Trophoblast cell (in vitro differentiated cells and primary cell): ENCODE results near the gene UBE2G1.

Experiments
- DNase-seq, 2 donors: peaks; one replicate each; pipeline ENCODE4 v3.0.0-alpha.2; 2016
- H2AFZ ChIP-seq: 2 replicates; pipeline ENCODE4 v1.6.1; 2013; ENCODE audit warnings: low read length, moderate library complexity, mild to moderate bottlenecking; ENCODE audit not compliant: insufficient read depth, poor library complexity
- H2AK5ac ChIP-seq: 2 replicates; pipeline ENCODE4 v1.6.1; 2013; ENCODE audit warnings: mild to moderate bottlenecking, low read length
- H2BK120ac ChIP-seq: 2 replicates; pipeline ENCODE4 v1.6.1; 2013; ENCODE audit warnings: low read length, mild to moderate bottlenecking, moderate library complexity; ENCODE audit not compliant: insufficient read depth, poor library complexity
- H2BK12ac ChIP-seq: 2 replicates; pipeline ENCODE4 v1.6.1; 2013; ENCODE audit warnings: mild to moderate bottlenecking, low read length, moderate library complexity
- H2BK5ac ChIP-seq: 2 replicates; pipeline ENCODE4 v1.6.1; 2013; ENCODE audit warnings: low read length, low read depth, moderate library complexity, mild to moderate bottlenecking; ENCODE audit not compliant: poor library complexity
- H3K14ac ChIP-seq: 2 replicates; pipeline ENCODE4 v1.6.1; 2013; ENCODE audit warnings: mild to moderate bottlenecking, low read length
- H3K18ac ChIP-seq: 2 replicates; pipeline ENCODE4 v1.6.1; 2013; ENCODE audit warnings: mild to moderate bottlenecking, low read length
- H3K23ac ChIP-seq: 2 replicates; pipeline ENCODE4 v1.6.1; 2013; ENCODE audit warnings: low read length
- H3K27ac ChIP-seq: 2 replicates; pipeline ENCODE4 v1.5.1; 2013; ENCODE audit warnings: low read depth, mild to moderate bottlenecking, inconsistent platforms, low read length, moderate library complexity
- H3K27me3 ChIP-seq: 2 replicates; pipeline ENCODE4 v1.6.1; 2013; ENCODE audit warnings: inconsistent platforms, mild to moderate bottlenecking, low read length, moderate library complexity; ENCODE audit not compliant: insufficient read depth
- H3K36me3 ChIP-seq, 2 experiments: 1 replicate in 1 of 2; 2 replicates in 1 of 2; pipeline ENCODE4 v1.6.1; 2013; ENCODE audit warnings: low read length in 2 of 2, mild to moderate bottlenecking in 2 of 2, moderate library complexity in 1 of 2; ENCODE audit not compliant: insufficient read depth in 2 of 2, control insufficient read depth in 1 of 2
- H3K4ac ChIP-seq: 2 replicates; pipeline ENCODE4 v1.6.1; 2013; ENCODE audit warnings: low read depth, mild to moderate bottlenecking, low read length, moderate library complexity
- H3K4me1 ChIP-seq, 2 experiments: 1 replicate in 1 of 2; 2 replicates in 1 of 2; pipeline ENCODE4 v1.6.1; 2013; ENCODE audit warnings: low read length in 2 of 2, mild to moderate bottlenecking in 2 of 2, moderate library complexity in 1 of 2; ENCODE audit not compliant: insufficient read depth in 2 of 2, control insufficient read depth in 1 of 2
- H3K4me2 ChIP-seq: 2 replicates; pipeline ENCODE4 v1.6.1; 2013; ENCODE audit warnings: inconsistent platforms, mild to moderate bottlenecking, low read length, moderate library complexity
- H3K4me3 ChIP-seq: 2 replicates; pipeline ENCODE4 v1.5.1; 2013; ENCODE audit warnings: mild to moderate bottlenecking, low read depth, low read length, inconsistent platforms
- H3K79me1 ChIP-seq: one replicate; pipeline ENCODE4 v1.6.1; 2013; ENCODE audit warnings: low read length
- H3K79me2 ChIP-seq: 2 replicates; pipeline ENCODE4 v1.6.1; 2013; ENCODE audit warnings: low read length, mild to moderate bottlenecking; ENCODE audit not compliant: control insufficient read depth, insufficient read depth, poor library complexity
- H3K9ac ChIP-seq: 2 replicates; pipeline ENCODE4 v1.6.1; 2013; ENCODE audit warnings: mild to moderate bottlenecking, low read length
- H3K9me3 ChIP-seq: 2 replicates; pipeline ENCODE4 v1.6.1; 2013; ENCODE audit warnings: low read depth, mild to moderate bottlenecking, control low read depth, inconsistent platforms, low read length; ENCODE audit not compliant: insufficient read depth
- H4K12ac ChIP-seq: 2 replicates; pipeline ENCODE4 v1.6.1; 2013; ENCODE audit warnings: low read depth, mild to moderate bottlenecking, low read length, moderate library complexity
- H4K8ac ChIP-seq: 2 replicates; pipeline ENCODE4 v1.6.1; 2013; ENCODE audit warnings: low read depth, mild to moderate bottlenecking, low read length, moderate library complexity
- H4K91ac ChIP-seq: one replicate; pipeline ENCODE4 v1.6.1; 2013; ENCODE audit warnings: low read depth, mild to moderate bottlenecking, low read length, moderate library complexity
- WGBS: extraction: QIAGEN DNeasy Blood & Tissue Kit; methylation state at CpG from one replicate; pipeline ENCODE4 v1.1.7; 2013; ENCODE audit warnings: missing lambda C conversion rate; ENCODE audit not compliant: insufficient read length, insufficient coverage; ENCODE audit errors: extremely low coverage; 5-methylcytosine and 5-hydroxymethylcytosine counted together

Gene UBE2G1

GRCh38 chr17:4334332-4334731 is 32.1 kb downstream of the UBE2G1 start:
- Histone ChIP-seq H3K27ac (no peak overlapping the region), H4K8ac (no peak overlapping the region), H3K9ac (no peak overlapping the region), H2BK120ac (no peak overlapping the region), H3K4ac (peak overlapping the region; percentile 46), H3K14ac (no peak overlapping the region), H2AK5ac (no peak overlapping the region), H4K12ac (no peak overlapping the region), H3K18ac (no peak overlapping the region), H3K36me3 (no peaks in the 10 kb centered on the region), H3K23ac (no peak overlapping the region), H4K91ac (no peak overlapping the region), H2AFZ (no peak overlapping the region), H3K79me1 (no peaks in the 10 kb centered on the region), H3K4me3 (no peak overlapping the region), H3K79me2 (peaks cover 1% of the 10 kb centered on the region), H3K4me2 (no peak overlapping the region), H3K27me3 (no peaks in the 10 kb centered on the region), H3K4me1 (peaks cover 6 to 9% of the 10 kb centered on the region in 2 experiments), H2BK5ac (no peak overlapping the region), H3K9me3 (no peaks in the 10 kb centered on the region), H2BK12ac (no peak overlapping the region)
- DNase-seq: peak in 1 of 2 donors; percentile 55
- WGBS: no CpG with 5 or more reads among the region's 6 CpGs

DNA sequence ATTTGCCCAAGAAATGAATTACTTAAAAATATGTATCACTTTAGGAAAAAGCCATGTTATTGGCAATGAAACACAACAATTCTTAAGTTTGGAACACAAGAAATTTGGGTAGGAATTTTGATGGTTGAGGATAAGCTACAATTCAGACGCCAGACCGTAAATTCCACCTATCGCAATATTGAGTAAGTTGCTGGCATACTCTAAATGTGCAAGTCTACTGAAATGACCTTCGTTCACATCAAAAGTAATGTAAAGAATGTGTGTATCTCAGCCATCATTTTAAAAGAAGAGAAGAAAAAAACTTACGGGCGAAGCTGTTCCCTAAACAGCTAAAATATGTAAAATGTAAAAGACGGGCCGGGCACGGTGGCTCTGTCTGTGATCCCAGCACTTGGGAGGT is 33.4 kb downstream of the UBE2G1 start:
- Histone ChIP-seq H3K14ac (no peak overlapping the region), H2BK120ac (no peak overlapping the region), H2AK5ac (no peak overlapping the region), H2BK5ac (no peak overlapping the region), H4K12ac (no peak overlapping the region), H3K79me2 (peaks cover 8% of the 10 kb centered on the region), H3K18ac (no peak overlapping the region), H3K9me3 (no peaks in the 10 kb centered on the region), H3K9ac (no peak overlapping the region), H3K4ac (no peak overlapping the region), H3K4me1 (peaks cover 6 to 9% of the 10 kb centered on the region in 2 experiments), H3K27me3 (no peaks in the 10 kb centered on the region), H4K8ac (no peak overlapping the region), H2AFZ (no peak overlapping the region), H3K4me2 (no peak overlapping the region), H2BK12ac (no peak overlapping the region), H3K23ac (no peak overlapping the region), H3K27ac (no peak overlapping the region), H4K91ac (no peak overlapping the region), H3K4me3 (no peak overlapping the region), H3K36me3 (no peaks in the 10 kb centered on the region), H3K79me1 (no peaks in the 10 kb centered on the region)
- no CpG with 5 or more reads among the region's 9 CpGs for WGBS
- DNase-seq: peak; percentile 52 to 96

DNA sequence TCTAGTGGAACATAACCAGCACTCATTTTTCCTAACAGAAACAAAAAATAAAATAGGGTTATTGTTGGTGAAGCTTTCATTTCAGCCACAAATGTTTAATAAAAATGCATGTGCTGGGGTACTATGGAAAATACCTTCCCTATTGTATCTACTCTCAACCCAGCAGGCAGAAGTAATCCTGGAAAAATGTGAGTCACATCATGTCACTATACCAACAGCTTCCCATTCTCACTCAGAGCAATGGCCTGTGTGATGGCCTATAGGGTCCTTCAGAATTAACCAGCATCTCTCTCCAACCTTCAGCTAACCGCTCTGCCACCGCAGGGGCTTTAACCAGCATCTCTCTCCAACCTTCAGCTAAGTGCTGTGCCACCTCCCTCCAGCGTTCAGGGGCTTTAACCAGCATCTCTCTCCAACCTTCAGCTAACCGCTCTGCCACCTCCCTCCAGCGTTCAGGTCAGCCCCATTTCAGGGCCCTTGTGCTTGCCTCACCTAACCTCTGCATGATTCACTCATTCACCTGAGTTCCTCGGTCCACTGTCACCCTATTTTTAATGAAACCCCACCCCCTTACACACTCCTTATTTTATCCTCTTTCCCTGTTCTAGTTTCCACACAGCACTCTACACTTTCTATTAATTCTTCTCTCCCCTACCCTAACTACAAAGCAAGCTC is 34.0 kb downstream of the UBE2G1 start:
- Histone ChIP-seq H3K4ac (peak overlapping the region; percentile 18), H3K4me1 (peaks cover 6 to 9% of the 10 kb centered on the region in 2 experiments), H3K36me3 (no peaks in the 10 kb centered on the region), H4K8ac (no peak overlapping the region), H3K9me3 (no peaks in the 10 kb centered on the region), H2BK120ac (no peak overlapping the region), H3K79me1 (no peaks in the 10 kb centered on the region), H3K23ac (no peak overlapping the region), H2AK5ac (no peak overlapping the region), H4K91ac (no peak overlapping the region), H3K27ac (no peak overlapping the region), H3K18ac (no peak overlapping the region), H3K27me3 (no peaks in the 10 kb centered on the region), H3K14ac (no peak overlapping the region), H3K9ac (no peak overlapping the region), H2BK12ac (no peak overlapping the region), H3K4me3 (no peak overlapping the region), H4K12ac (no peak overlapping the region), H2AFZ (no peak overlapping the region), H2BK5ac (no peak overlapping the region), H3K79me2 (peaks cover 9% of the 10 kb centered on the region), H3K4me2 (no peak overlapping the region)
- peak; percentile 39 to 57 for DNase-seq
- WGBS: no CpG with 5 or more reads among the region's 6 CpGs

DNA sequence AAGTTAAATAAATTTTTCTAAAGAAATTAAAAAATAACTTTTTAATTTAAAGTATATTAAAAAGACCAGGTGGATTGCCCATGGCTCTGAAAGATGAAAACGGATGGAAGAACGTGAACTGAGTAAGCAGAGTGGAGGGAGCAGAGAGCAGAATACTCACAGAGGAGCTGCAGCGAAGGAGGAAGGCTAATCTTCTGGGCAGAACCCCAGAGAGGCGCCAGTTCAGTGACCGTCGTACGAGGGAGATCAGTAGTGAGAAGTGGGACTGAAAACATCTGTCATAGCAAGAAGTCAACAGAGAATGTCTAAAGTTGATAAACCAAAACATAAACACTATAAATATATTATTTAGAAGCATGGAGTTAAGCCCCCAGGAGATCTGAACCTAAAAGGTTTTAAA is 34.9 kb downstream of the UBE2G1 start:
- no peak overlapping the region for H3K23ac ChIP-seq
- H3K27me3 ChIP-seq: no peaks in the 10 kb centered on the region
- H2AK5ac ChIP-seq: no peak overlapping the region
- no peak overlapping the region for H3K9ac ChIP-seq
- peaks cover 13% of the 10 kb centered on the region for H3K79me2 ChIP-seq
- H3K4me3 ChIP-seq: no peak overlapping the region
- no peak overlapping the region for H2BK12ac ChIP-seq
- H4K8ac ChIP-seq: no peak overlapping the region
- H2BK120ac ChIP-seq: no peak overlapping the region
- no peak overlapping the region for H4K91ac ChIP-seq
- H3K18ac ChIP-seq: no peak overlapping the region
- no peak overlapping the region for H3K27ac ChIP-seq
- H4K12ac ChIP-seq: no peak overlapping the region
- H3K9me3 ChIP-seq: no peaks in the 10 kb centered on the region
- no CpG with 5 or more reads among the region's 7 CpGs for WGBS
- no peak overlapping the region for H2BK5ac ChIP-seq
- no peak overlapping the region for H3K4me2 ChIP-seq
- no peak for DNase-seq
- peak overlapping the region; percentile 57 for H3K4ac ChIP-seq
- no peak overlapping the region for H3K14ac ChIP-seq
- no peaks in the 10 kb centered on the region for H3K36me3 ChIP-seq
- H3K4me1 ChIP-seq: peaks cover 6 to 9% of the 10 kb centered on the region in 2 experiments
- no peak overlapping the region for H2AFZ ChIP-seq
- H3K79me1 ChIP-seq: no peaks in the 10 kb centered on the region
